PC-9 (cell line): Measurements from ENCODE around the gene EXOC2. TPM values are rescaled to one million over a fixed set of nuclear protein-coding genes. Genes with fewer than 3 reads are reported as not detected.

Experiments used
- BruUV-seq: library from RNA; stranded (reverse); fragments of 400-500 nt; replicated peaks from 2 replicates; lab custom pipeline; 2021; lab: Mats Ljungman, UMichigan
- CTCF ChIA-PET: fragments of 300-600 bp; sonication (Branson Sonifier 250); formaldehyde crosslinking; loops from one replicate; lab custom pipeline; 2022; ENCODE audit warnings: antibody characterized with exemption; lab: Charles Lee
- POLR2A ChIA-PET: fragments of 300-600 bp; sonication (Branson Sonifier 250); formaldehyde crosslinking; loops from one replicate; lab custom pipeline; 2022; ENCODE audit warnings: antibody characterized with exemption; ENCODE audit not compliant: unreplicated experiment; lab: Charles Lee
- DNase-seq, 2 experiments: peaks; one replicate each; pipeline versions ENCODE4 v3.0.0 to v3.0.0-alpha.2; 2015 to 2022; ENCODE audit warnings: mixed read lengths in 1 of 2
- H2AFZ ChIP-seq: fragments of 200-600 bp; sonication (generic); 2 replicates; pipeline ENCODE4 v1.8.1; 2017; ENCODE audit warnings: antibody characterized with exemption
- H3F3A ChIP-seq: fragments of 200-600 bp; sonication (generic); 2 replicates; pipeline ENCODE4 v1.8.1; 2017; ENCODE audit warnings: antibody characterized with exemption, mild to moderate bottlenecking, low read depth; ENCODE audit not compliant: insufficient read depth
- H3K27ac ChIP-seq: fragments of 200-600 bp; sonication (generic); 2 replicates; pipeline ENCODE4 v1.6.1; 2016; ENCODE audit warnings: mixed run types
- H3K27me3 ChIP-seq: fragments of 200-600 bp; sonication (generic); 2 replicates; pipeline ENCODE4 v1.6.1; 2016; ENCODE audit warnings: low read depth, mixed run types; ENCODE audit not compliant: insufficient read depth
- H3K36me3 ChIP-seq: fragments of 200-600 bp; sonication (generic); 2 replicates; pipeline ENCODE4 v1.6.1; 2016; ENCODE audit warnings: low read depth, mixed run types
- H3K4me1 ChIP-seq: fragments of 200-600 bp; sonication (generic); replicated peaks from 2 replicates; pipeline ENCODE4 v1.6.1; 2016; ENCODE audit warnings: mixed run types; ENCODE audit not compliant: insufficient read depth
- H3K4me2 ChIP-seq: fragments of 200-600 bp; sonication (generic); 2 replicates; pipeline ENCODE4 v1.6.1; 2017; ENCODE audit warnings: mixed run types
- H3K4me3 ChIP-seq: fragments of 200-600 bp; sonication (generic); 2 replicates; pipeline ENCODE4 v1.6.1; 2016; ENCODE audit warnings: mixed run types
- H3K79me2 ChIP-seq: fragments of 200-600 bp; sonication (generic); 2 replicates; pipeline ENCODE4 v1.6.1; 2017; ENCODE audit warnings: low read depth, mixed run types
- H3K9me2 ChIP-seq: fragments of 200-600 bp; sonication (generic); 2 replicates; pipeline ENCODE4 v1.8.1; 2017; ENCODE audit warnings: mild to moderate bottlenecking; ENCODE audit not compliant: insufficient read depth
- H3K9me3 ChIP-seq: fragments of 200-600 bp; sonication (generic); 2 replicates; pipeline ENCODE4 v1.8.1; 2016; ENCODE audit warnings: low read depth; ENCODE audit not compliant: insufficient read depth
- H4K20me1 ChIP-seq: fragments of 200-600 bp; sonication (generic); 2 replicates; pipeline ENCODE4 v1.8.1; 2017; ENCODE audit not compliant: insufficient read depth
- EZH2 ChIP-seq: fragments of 200-600 bp; sonication (generic); IDR thresholded peaks from 2 replicates; pipeline ENCODE4 v1.8.0; 2017; ENCODE audit warnings: antibody characterized with exemption, low read depth
- intact Hi-C: fragments of 100-400 bp; cut with micrococcal nuclease; formaldehyde crosslinking; loops from one replicate; pipeline ENCODE4 v1.10.0; 2022; ENCODE audit not compliant: unreplicated experiment
- total RNA-seq: library from RNA; stranded (reverse); gene quantifications from 2 replicates; pipeline ENCODE4 v1.2.3, GENCODE V29; 2021
- TF ChIP-seq, protein P1 (sequence below): fragments of 200-600 bp; sonication (generic); conservative IDR thresholded peaks from 2 replicates; pipeline ENCODE4 v1.6.1; 2017; ENCODE audit warnings: mixed run types, antibody characterized with exemption, mild to moderate bottlenecking, moderate library complexity

The EXOC2 gene
- total RNA-seq, 1 experiment from 2014 or later = 28.2 TPM

DNA sequence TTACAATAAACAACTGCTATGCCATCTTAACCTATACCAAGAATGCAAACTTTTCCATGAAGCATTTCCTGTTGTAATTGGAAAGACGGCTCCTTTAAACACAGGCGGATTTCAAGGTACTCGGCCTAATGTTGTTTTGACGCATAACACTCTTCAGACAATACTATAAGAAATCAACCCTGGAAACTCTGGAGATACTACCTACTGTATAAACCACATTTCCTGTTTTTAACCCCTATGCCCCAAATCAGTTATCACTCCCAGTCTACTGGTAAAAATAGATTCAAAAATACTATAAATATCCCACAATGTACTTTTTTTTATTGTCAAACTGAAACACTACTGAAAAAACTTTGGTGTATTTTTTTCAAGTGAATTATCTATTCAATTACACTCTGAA lies 183.3 kb downstream of the EXOC2 start:
- Histone ChIP-seq H3K4me2 (no peak overlapping the region), H3K4me1 (no peaks in the 10 kb centered on the region), H3K4me3 (no peak overlapping the region), H2AFZ (no peak overlapping the region), H4K20me1 (no peaks in the 10 kb centered on the region), H3K36me3 (no peaks in the 10 kb centered on the region), H3K27ac (no peak overlapping the region), H3K9me3 (no peaks in the 10 kb centered on the region), H3K79me2 (no peaks in the 10 kb centered on the region), H3K27me3 (no peaks in the 10 kb centered on the region), H3F3A (no peaks in the 10 kb centered on the region), H3K9me2 (no peaks in the 10 kb centered on the region)
- no peak for TF ChIP-seq EZH2
- TF ChIP-seq, protein P1, sequence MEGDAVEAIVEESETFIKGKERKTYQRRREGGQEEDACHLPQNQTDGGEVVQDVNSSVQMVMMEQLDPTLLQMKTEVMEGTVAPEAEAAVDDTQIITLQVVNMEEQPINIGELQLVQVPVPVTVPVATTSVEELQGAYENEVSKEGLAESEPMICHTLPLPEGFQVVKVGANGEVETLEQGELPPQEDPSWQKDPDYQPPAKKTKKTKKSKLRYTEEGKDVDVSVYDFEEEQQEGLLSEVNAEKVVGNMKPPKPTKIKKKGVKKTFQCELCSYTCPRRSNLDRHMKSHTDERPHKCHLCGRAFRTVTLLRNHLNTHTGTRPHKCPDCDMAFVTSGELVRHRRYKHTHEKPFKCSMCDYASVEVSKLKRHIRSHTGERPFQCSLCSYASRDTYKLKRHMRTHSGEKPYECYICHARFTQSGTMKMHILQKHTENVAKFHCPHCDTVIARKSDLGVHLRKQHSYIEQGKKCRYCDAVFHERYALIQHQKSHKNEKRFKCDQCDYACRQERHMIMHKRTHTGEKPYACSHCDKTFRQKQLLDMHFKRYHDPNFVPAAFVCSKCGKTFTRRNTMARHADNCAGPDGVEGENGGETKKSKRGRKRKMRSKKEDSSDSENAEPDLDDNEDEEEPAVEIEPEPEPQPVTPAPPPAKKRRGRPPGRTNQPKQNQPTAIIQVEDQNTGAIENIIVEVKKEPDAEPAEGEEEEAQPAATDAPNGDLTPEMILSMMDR = no peak
- CTCF ChIA-PET = no interaction called here
- POLR2A ChIA-PET = no interaction called here
- no peak for DNase-seq
- BruUV-seq = no TSS peak
- intact Hi-C loops = no loop called here

DNA sequence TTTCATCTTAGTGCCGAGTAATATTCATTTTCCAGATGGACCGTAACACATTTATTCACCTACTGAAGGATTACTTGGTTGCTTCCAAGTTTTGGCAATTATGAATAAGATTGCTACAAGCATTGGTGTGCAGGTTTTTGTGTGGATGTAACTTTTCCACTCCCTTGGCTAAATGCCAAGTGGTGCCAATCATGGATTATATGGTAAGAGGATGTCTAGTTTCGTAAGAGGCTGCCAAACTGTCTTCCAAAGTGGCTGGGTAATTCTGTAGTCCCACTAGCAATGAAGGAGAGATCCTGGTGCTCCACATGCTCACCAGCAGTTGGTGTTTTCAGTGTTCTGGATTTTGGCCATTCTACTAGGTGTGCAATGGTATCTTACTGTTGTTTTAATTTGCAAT lies 184.3 kb downstream of the EXOC2 start:
- Histone ChIP-seq H3K4me2 (no peak overlapping the region), H3K36me3 (no peaks in the 10 kb centered on the region), H3K27me3 (no peaks in the 10 kb centered on the region), H3F3A (no peaks in the 10 kb centered on the region), H2AFZ (no peak overlapping the region), H4K20me1 (no peaks in the 10 kb centered on the region), H3K4me1 (no peaks in the 10 kb centered on the region), H3K27ac (no peak overlapping the region), H3K9me2 (no peaks in the 10 kb centered on the region), H3K9me3 (no peaks in the 10 kb centered on the region), H3K4me3 (no peak overlapping the region), H3K79me2 (no peaks in the 10 kb centered on the region)
- ChIA-PET CTCF (no interaction called here), POLR2A (no interaction called here)
- intact Hi-C loops = no loop called here
- no peak for DNase-seq
- BruUV-seq = no TSS peak
- TF ChIP-seq, protein P1 = no peak
- no peak for TF ChIP-seq EZH2

DNA sequence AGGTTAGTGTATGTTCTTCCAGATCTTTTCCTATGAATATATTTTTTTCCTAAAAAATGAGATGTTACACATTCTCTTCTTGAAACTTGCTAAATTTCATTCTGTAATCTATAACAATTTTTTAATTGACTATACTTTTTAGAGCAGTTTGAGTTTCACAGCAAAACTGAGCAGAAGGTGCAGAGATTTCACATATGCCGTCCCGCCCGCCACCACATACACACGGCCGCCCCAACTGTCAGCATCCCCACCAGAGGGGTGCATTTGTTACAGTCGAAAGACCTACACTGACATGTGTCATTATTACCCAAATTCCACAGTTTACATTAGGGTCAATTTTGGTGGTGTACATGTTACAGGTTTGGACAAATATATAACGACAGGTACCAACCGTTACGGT lies 184.9 kb downstream of the EXOC2 start:
- Histone ChIP-seq H3F3A (no peaks in the 10 kb centered on the region), H3K4me3 (no peak overlapping the region), H2AFZ (no peak overlapping the region), H3K79me2 (no peaks in the 10 kb centered on the region), H3K9me3 (no peaks in the 10 kb centered on the region), H3K4me2 (no peak overlapping the region), H3K9me2 (no peaks in the 10 kb centered on the region), H4K20me1 (no peaks in the 10 kb centered on the region), H3K27ac (no peak overlapping the region), H3K4me1 (no peaks in the 10 kb centered on the region), H3K27me3 (no peaks in the 10 kb centered on the region), H3K36me3 (no peaks in the 10 kb centered on the region)
- DNase-seq = no peak
- ChIA-PET POLR2A (interaction anchor here (0.7 kb wide), 1 partner anchor 217 kb away, joined by 3 read pairs; no protein-coding TSS in a partner anchor), CTCF (no interaction called here)
- intact Hi-C loops = no loop called here
- TF ChIP-seq, protein P1 = no peak
- TF ChIP-seq EZH2 = no peak
- BruUV-seq = no TSS peak
